ENCODE measurements around the gene HYAL2.
A peak's percentile ranks its signal among the peaks of the same experiment; 100 is the strongest.
"Not testable (repeated sequence)": the region's sequence is repeated elsewhere in the genome, so short reads cannot be mapped to it uniquely, and the experiment has no call there.

Gene HYAL2

GRCh38 chr3:50327129-50327528, 4.6 kb upstream of the HYAL2 start:
- DNase-seq: no peak

GRCh38 chr3:50326182-50326541, 3.6 kb upstream of the HYAL2 start:
- DNase-seq: no peak

- DNase-seq: no peak
These were observed 3.1 kb upstream of the HYAL2 start for GRCh38 chr3:50325497-50326181.

- DNase-seq: no peak
These were observed 2.6 kb upstream of the HYAL2 start for GRCh38 chr3:50325113-50325480.

GRCh38 chr3:50324351-50325112, 2.0 kb upstream of the HYAL2 start:
- peak; percentile 71 for DNase-seq

GRCh38 chr3:50323614-50324199, 1.2 kb upstream of the HYAL2 start:
- no peak for DNase-seq

GRCh38 chr3:50323092-50323600, 601 bp upstream of the HYAL2 start:
- DNase-seq: no peak

- no peak for DNase-seq
These were observed 495 bp downstream of the HYAL2 start for GRCh38 chr3:50322115-50322385.

- peak; percentile 89 for DNase-seq
These were observed 1.0 kb downstream of the HYAL2 start for GRCh38 chr3:50321336-50322114.

GRCh38 chr3:50320853-50321335, 1.7 kb downstream of the HYAL2 start:
- peak; percentile 73 for DNase-seq

- DNase-seq: no peak
These were observed 2.5 kb downstream of the HYAL2 start for GRCh38 chr3:50319894-50320625.

GRCh38 chr3:50319181-50319893, 3.2 kb downstream of the HYAL2 start:
- no peak for DNase-seq

- no peak for DNase-seq
These were observed 3.9 kb downstream of the HYAL2 start for GRCh38 chr3:50318615-50319014.

- DNase-seq: no peak
These were observed 4.4 kb downstream of the HYAL2 start for GRCh38 chr3:50318163-50318562.

- DNase-seq: no peak
These were observed 5.2 kb downstream of the HYAL2 start for GRCh38 chr3:50317300-50317699.

- DNase-seq: peak; percentile 73
These were observed 5.8 kb downstream of the HYAL2 start for GRCh38 chr3:50316657-50317242.

GRCh38 chr3:50314816-50315215, 7.7 kb downstream of the HYAL2 start:
- DNase-seq: no peak

GRCh38 chr3:50314342-50314741, 8.2 kb downstream of the HYAL2 start:
- no peak for DNase-seq

GRCh38 chr3:50312041-50312440, 10.5 kb downstream of the HYAL2 start:
- DNase-seq: not testable (repeated sequence)

- DNase-seq: no peak
These were observed 17.9 kb downstream of the HYAL2 start for GRCh38 chr3:50304601-50305000.

- no peak for DNase-seq
These were observed 19.3 kb downstream of the HYAL2 start, which contains the start of gene HYAL1 for GRCh38 chr3:50303013-50303815. TSS of gene HYAL1 (minus strand) at chr3:50303574. CDS start at chr3:50302956, 618 bp downstream.
